HEK293 (cell line): ENCODE measurements around the gene TNPO3.

Experiments used
- CTCF ChIA-PET: fragments of 350-600 bp; formaldehyde crosslinking; extraction: SDS; loops from one replicate; lab custom pipeline; 2021; ENCODE audit warnings: antibody characterized with exemption; lab: Yijun Ruan, JAX
- POLR2A ChIA-PET: fragments of 300-600 bp; formaldehyde crosslinking; extraction: SDS; loops from one replicate; lab custom pipeline; 2020; ENCODE audit warnings: antibody characterized with exemption, inconsistent platforms; lab: Yijun Ruan, JAX
- H3K27ac ChIP-seq: fragments of 200-500 bp; sonication (Bioruptor generic); 2 replicates; pipeline ENCODE4 v1.5.1; 2014; ENCODE audit warnings: low read depth, low read length, control low read depth, inconsistent platforms; ENCODE audit errors: extremely low read depth
- H3K36me3 ChIP-seq, 2 experiments: fragments of 200-500 bp in 1 of 2; sonication (Bioruptor generic) in 1 of 2; 1 replicate in 1 of 2; 2 replicates in 1 of 2; pipeline ENCODE4 v1.5.1; 2014 to 2017; ENCODE audit warnings: inconsistent platforms in 2 of 2, low read length in 2 of 2; ENCODE audit not compliant: control insufficient read depth in 2 of 2, insufficient read depth in 1 of 2
- H3K4me1 ChIP-seq: fragments of 200-500 bp; sonication (Bioruptor generic); 2 replicates; pipeline ENCODE4 v1.5.1; 2014; ENCODE audit warnings: mild to moderate bottlenecking, low read length, inconsistent platforms; ENCODE audit not compliant: control insufficient read depth, insufficient read depth
- H3K4me3 ChIP-seq: 2 replicates; pipeline ENCODE4 v1.5.1; 2011; ENCODE audit warnings: low read depth, mild to moderate bottlenecking, control low read depth, low read length, moderate library complexity
- H3K9me3 ChIP-seq: fragments of 200-500 bp; sonication (Bioruptor generic); 2 replicates; pipeline ENCODE4 v1.5.1; 2014; ENCODE audit warnings: low read depth, low read length, inconsistent platforms; ENCODE audit not compliant: control insufficient read depth, insufficient read depth
- FEZF1 ChIP-seq: fragments of 450-650 bp; formaldehyde crosslinking; IDR thresholded peaks from 2 replicates; pipeline ENCODE4 v1.5.1; 2016; ENCODE audit warnings: missing biosample characterization, missing genetic modification characterization
- KLF10 ChIP-seq: fragments of 450-650 bp; IDR thresholded peaks from 2 replicates; pipeline ENCODE4 v1.5.1; 2018; ENCODE audit warnings: missing biosample characterization, mild to moderate bottlenecking, missing genetic modification characterization
- MYNN ChIP-seq: fragments of 450-650 bp; formaldehyde crosslinking; IDR thresholded peaks from 2 replicates; pipeline ENCODE4 v1.5.1; 2016; ENCODE audit warnings: missing biosample characterization, missing genetic modification characterization, borderline replicate concordance
- OVOL3 ChIP-seq: fragments of 450-650 bp; formaldehyde crosslinking; IDR thresholded peaks from 2 replicates; pipeline ENCODE4 v1.5.1; 2016; ENCODE audit warnings: missing biosample characterization, missing genetic modification characterization
- PRDM10 ChIP-seq: fragments of 450-650 bp; formaldehyde crosslinking; IDR thresholded peaks from 2 replicates; pipeline ENCODE4 v1.5.1; 2016; ENCODE audit warnings: missing biosample characterization, missing genetic modification characterization
- SALL2 ChIP-seq: fragments of 450-650 bp; formaldehyde crosslinking; IDR thresholded peaks from 2 replicates; pipeline ENCODE4 v1.5.0; 2017; ENCODE audit warnings: missing biosample characterization, mild to moderate bottlenecking, missing genetic modification characterization, borderline replicate concordance
- SETDB1 ChIP-seq: IDR thresholded peaks from one replicate; pipeline ENCODE4 v1.6.1; 2017; ENCODE audit warnings: mild to moderate bottlenecking, low read length, moderate library complexity, mixed read lengths; ENCODE audit not compliant: insufficient read length
- SP3 ChIP-seq: fragments of 450-650 bp; formaldehyde crosslinking; IDR thresholded peaks from 2 replicates; pipeline ENCODE4 v1.5.1; 2016; ENCODE audit warnings: missing biosample characterization, missing genetic modification characterization
- ZBTB11 ChIP-seq: fragments of 450-650 bp; formaldehyde crosslinking; conservative IDR thresholded peaks from 2 replicates; pipeline ENCODE4 v1.5.1; 2016; ENCODE audit warnings: low read depth, missing biosample characterization, missing genetic modification characterization
- ZBTB44 ChIP-seq: fragments of 450-650 bp; IDR thresholded peaks from 2 replicates; pipeline ENCODE4 v1.5.1; 2018; ENCODE audit warnings: missing biosample characterization, mild to moderate bottlenecking, missing genetic modification characterization
- ZNF121 ChIP-seq: fragments of 450-650 bp; formaldehyde crosslinking; IDR thresholded peaks from 2 replicates; pipeline ENCODE4 v1.5.1; 2016; ENCODE audit warnings: missing biosample characterization, missing genetic modification characterization
- ZNF394 ChIP-seq: fragments of 450-650 bp; formaldehyde crosslinking; IDR thresholded peaks from 2 replicates; pipeline ENCODE4 v1.5.1; 2016; ENCODE audit warnings: missing biosample characterization, missing genetic modification characterization, mild to moderate bottlenecking, moderate library complexity, borderline replicate concordance
- ZNF449 ChIP-seq: fragments of 450-650 bp; formaldehyde crosslinking; IDR thresholded peaks from 2 replicates; pipeline ENCODE4 v1.5.1; 2017; ENCODE audit warnings: missing biosample characterization, mild to moderate bottlenecking, missing genetic modification characterization, moderate library complexity
- ZNF621 ChIP-seq: fragments of 450-650 bp; formaldehyde crosslinking; IDR thresholded peaks from 2 replicates; pipeline ENCODE4 v1.5.1; 2017; ENCODE audit warnings: missing biosample characterization, missing genetic modification characterization
- ZNF626 ChIP-seq: fragments of 450-650 bp; sonication (Bioruptor Pico); formaldehyde crosslinking; IDR thresholded peaks from 2 replicates; pipeline ENCODE4 v1.5.1; 2018; ENCODE audit warnings: missing biosample characterization, missing genetic modification characterization, inconsistent platforms
- ZNF747 ChIP-seq: fragments of 450-650 bp; formaldehyde crosslinking; IDR thresholded peaks from 2 replicates; pipeline ENCODE4 v1.5.1; 2016; ENCODE audit warnings: missing biosample characterization, missing genetic modification characterization
- ZNF843 ChIP-seq: fragments of 450-650 bp; formaldehyde crosslinking; IDR thresholded peaks from 2 replicates; pipeline ENCODE4 v1.5.1; 2016; ENCODE audit warnings: missing biosample characterization, missing genetic modification characterization
- TF ChIP-seq, protein P1 (sequence below): fragments of 450-650 bp; formaldehyde crosslinking; IDR thresholded peaks from 2 replicates; pipeline ENCODE4 v1.5.1; 2016; ENCODE audit warnings: missing biosample characterization, missing genetic modification characterization
- TF ChIP-seq, protein P2 (sequence below): fragments of 450-650 bp; formaldehyde crosslinking; IDR thresholded peaks from 2 replicates; pipeline ENCODE4 v1.5.1; 2016; ENCODE audit warnings: missing biosample characterization, missing genetic modification characterization

Gene TNPO3

DNA sequence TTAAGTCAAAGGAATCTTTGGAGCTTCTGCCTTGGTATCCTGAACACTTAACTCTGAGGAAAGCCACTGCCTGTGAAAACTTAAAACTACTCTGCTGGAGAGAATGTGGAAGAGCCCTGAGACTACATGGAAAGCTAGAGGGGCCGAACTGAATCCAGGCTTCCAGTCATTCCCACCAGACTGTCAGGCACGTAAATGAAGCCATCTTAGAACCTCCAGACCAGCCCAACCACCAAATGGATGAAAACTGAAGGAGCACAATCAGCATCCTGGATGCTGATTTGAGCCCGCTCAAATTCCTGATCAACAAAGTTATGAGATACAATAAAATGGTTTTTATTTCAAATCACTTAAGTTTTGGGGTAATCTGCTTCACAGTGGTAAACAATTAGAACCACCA lies 30.8 kb downstream of the TNPO3 start:
- H3K4me3 ChIP-seq, result no peak overlapping the region
- TF ChIP-seq ZNF449 (tag by site-specific recombination) (peak; percentile 66), KLF10 (no peak), ZNF843 (tag by site-specific recombination) (no peak), SALL2 (tag by site-specific recombination) (no peak), OVOL3 (tag by site-specific recombination) (no peak), ZNF121 (no peak)
- 0 out of 2 replicates have a peak, but pooled peaks cover 3% of the 10 kb centered on the region for H3K4me1 ChIP-seq
- H3K36me3 ChIP-seq, result no peaks in the 10 kb centered on the region; a peak in 1 of 3 replicates
- no peaks in the 10 kb centered on the region for H3K9me3 ChIP-seq
- ChIA-PET CTCF (interaction anchor here (0.6 to 0.9 kb wide), 2 partner anchors 30 to 1021 kb away, joined by 3 to 4 read pairs; partner anchors contain the start of gene TNPO3), POLR2A (interaction anchor here (0.6 kb wide), 1 partner anchor 132 kb away, joined by 5 read pairs; no protein-coding TSS in a partner anchor)
- H3K27ac ChIP-seq, result no peak overlapping the region

GRCh38 chr7:129021656-129022055 lies 33.3 kb downstream of the TNPO3 start:
- ChIA-PET POLR2A (no interaction called here), CTCF (interaction anchor here (0.7 kb wide), 2 partner anchors 24 to 39 kb away, joined by 3 to 9 read pairs; no protein-coding TSS in a partner anchor)
- peaks cover 0 to 10% of the 10 kb centered on the region in 2 experiments for H3K36me3 ChIP-seq
- H3K4me1 ChIP-seq, result 0 out of 2 replicates have a peak, but pooled peaks cover 3% of the 10 kb centered on the region
- H3K9me3 ChIP-seq, result no peaks in the 10 kb centered on the region
- H3K27ac ChIP-seq, result no peak overlapping the region
- H3K4me3 ChIP-seq, result no peak overlapping the region
- TF ChIP-seq ZNF626 (no peak), ZNF621 (tag by site-specific recombination) (no peak), ZBTB11 (no peak), PRDM10 (tag by site-specific recombination) (no peak), SP3 (tag by site-specific recombination) (no peak), KLF10 (no peak), ZNF394 (tag by site-specific recombination) (no peak), ZBTB44 (no peak), MYNN (tag by site-specific recombination) (no peak), SETDB1 (no peak), FEZF1 (tag by site-specific recombination) (no peak), ZNF747 (tag by site-specific recombination) (no peak)
- TF ChIP-seq, protein P1, sequence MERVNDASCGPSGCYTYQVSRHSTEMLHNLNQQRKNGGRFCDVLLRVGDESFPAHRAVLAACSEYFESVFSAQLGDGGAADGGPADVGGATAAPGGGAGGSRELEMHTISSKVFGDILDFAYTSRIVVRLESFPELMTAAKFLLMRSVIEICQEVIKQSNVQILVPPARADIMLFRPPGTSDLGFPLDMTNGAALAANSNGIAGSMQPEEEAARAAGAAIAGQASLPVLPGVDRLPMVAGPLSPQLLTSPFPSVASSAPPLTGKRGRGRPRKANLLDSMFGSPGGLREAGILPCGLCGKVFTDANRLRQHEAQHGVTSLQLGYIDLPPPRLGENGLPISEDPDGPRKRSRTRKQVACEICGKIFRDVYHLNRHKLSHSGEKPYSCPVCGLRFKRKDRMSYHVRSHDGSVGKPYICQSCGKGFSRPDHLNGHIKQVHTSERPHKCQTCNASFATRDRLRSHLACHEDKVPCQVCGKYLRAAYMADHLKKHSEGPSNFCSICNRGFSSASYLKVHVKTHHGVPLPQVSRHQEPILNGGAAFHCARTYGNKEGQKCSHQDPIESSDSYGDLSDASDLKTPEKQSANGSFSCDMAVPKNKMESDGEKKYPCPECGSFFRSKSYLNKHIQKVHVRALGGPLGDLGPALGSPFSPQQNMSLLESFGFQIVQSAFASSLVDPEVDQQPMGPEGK (tag by site-specific recombination), result no peak
- TF ChIP-seq, protein P2, sequence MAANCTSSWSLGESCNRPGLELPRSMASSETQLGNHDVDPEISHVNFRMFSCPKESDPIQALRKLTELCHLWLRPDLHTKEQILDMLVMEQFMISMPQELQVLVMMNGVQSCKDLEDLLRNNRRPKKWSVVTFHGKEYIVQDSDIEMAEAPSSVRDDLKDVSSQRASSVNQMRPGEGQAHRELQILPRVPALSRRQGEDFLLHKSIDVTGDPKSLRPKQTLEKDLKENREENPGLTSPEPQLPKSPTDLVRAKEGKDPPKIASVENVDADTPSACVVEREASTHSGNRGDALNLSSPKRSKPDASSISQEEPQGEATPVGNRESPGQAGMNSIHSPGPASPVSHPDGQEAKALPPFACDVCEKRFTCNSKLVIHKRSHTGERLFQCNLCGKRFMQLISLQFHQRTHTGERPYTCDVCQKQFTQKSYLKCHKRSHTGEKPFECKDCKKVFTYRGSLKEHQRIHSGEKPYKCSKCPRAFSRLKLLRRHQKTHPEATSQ (tag by site-specific recombination), result no peak
